Activated B cell treated with CpG ODN at 0.5 μM for 24 hours (primary cell): ENCODE results near the gene LRRC17. TPM values are rescaled to one million over a fixed set of nuclear protein-coding genes. Genes with fewer than 3 reads are reported as not detected.
"Not testable (repeated sequence)": the region's sequence is repeated elsewhere in the genome, so short reads cannot be mapped to it uniquely, and the experiment has no call there.

Source experiments
- ATAC-seq: fragments of 200-7000 bp; cut with Tn5 transposase; one replicate; pipeline ENCODE4 v1.10.0; 2021; ENCODE audit warnings: low read depth, mild to moderate bottlenecking, moderate library complexity
- CTCF ChIA-PET: fragments of 350-600 bp; sonication (Branson Sonifier 250); formaldehyde crosslinking; loops from one replicate; lab custom pipeline; 2021; ENCODE audit warnings: antibody characterized with exemption; lab: Charles Lee
- POLR2A ChIA-PET: fragments of 350-600 bp; sonication (Branson Sonifier 250); formaldehyde crosslinking; loops from one replicate; lab custom pipeline; 2021; ENCODE audit warnings: antibody characterized with exemption; lab: Charles Lee
- DNase-seq: peaks from one replicate; pipeline ENCODE4 v3.0.0; 2022
- H3K27ac Mint-ChIP-seq: one replicate; pipeline ENCODE4 v1.8.0; 2020; ENCODE audit warnings: mixed read lengths
- H3K27me3 Mint-ChIP-seq: one replicate; pipeline ENCODE4 v1.8.0; 2021; ENCODE audit warnings: mixed read lengths
- H3K36me3 Mint-ChIP-seq: one replicate; pipeline ENCODE4 v1.8.0; 2021; ENCODE audit warnings: low read depth, mixed read lengths
- H3K4me1 Mint-ChIP-seq: one replicate; pipeline ENCODE4 v1.8.0; 2021; ENCODE audit warnings: mixed read lengths
- H3K4me3 Mint-ChIP-seq: one replicate; pipeline ENCODE4 v1.8.0; 2020; ENCODE audit warnings: mild to moderate bottlenecking, mixed read lengths
- H3K9me3 Mint-ChIP-seq: one replicate; pipeline ENCODE4 v1.8.0; 2020; ENCODE audit warnings: mixed read lengths
- intact Hi-C: fragments of 100-400 bp; cut with micrococcal nuclease; formaldehyde crosslinking; loops from one replicate; pipeline ENCODE4 v1.15.1; 2024
- total RNA-seq: library from RNA; stranded (reverse); gene quantifications from 2 replicates; pipeline ENCODE4 v1.2.3, GENCODE V29; 2022
- TF ChIP-seq, protein P1 (sequence below): fragments of 200-600 bp; IDR thresholded peaks from one replicate; pipeline ENCODE4 v1.8.0; 2022; ENCODE audit warnings: antibody characterized with exemption, mild to moderate bottlenecking

LRRC17 gene
- total RNA-seq, 1 donor from 2014 or later: 0.16 TPM

DNA sequence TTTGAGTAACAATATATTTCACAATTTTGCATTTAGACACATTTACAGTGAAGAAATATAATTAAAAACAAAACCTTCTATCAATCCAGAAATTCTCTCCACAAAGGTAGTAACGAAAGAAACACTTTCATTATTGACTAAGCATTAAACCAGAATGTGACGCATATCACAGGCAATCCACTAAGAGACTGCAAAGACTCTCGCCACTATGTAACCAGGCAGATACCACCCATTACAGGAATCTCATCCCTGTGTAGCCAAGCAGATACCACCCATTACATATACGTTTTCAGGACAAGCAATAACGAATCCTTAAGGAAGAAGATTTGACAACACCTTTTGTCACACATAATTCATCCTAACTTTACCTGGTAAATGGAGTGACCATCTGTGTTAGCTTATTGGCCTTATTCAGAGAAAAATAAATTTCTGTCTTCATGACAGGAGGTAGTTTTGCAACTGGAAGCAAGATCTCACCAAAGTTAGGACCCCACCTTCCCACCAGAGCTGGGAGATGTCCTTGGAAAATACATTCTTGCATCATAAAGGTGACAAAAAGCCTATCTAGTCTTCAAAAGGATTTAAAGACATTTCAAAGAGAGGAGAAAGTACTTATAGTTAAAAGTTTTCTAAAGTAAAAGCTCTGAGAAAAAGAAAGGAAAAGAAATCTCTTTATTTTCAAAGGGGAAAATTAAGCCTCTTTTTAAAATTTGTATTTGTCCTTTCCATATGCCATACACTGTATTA is 30.8 kb downstream of the LRRC17 start:
- Mint-ChIP-seq H3K4me1 (no peaks in the 10 kb centered on the region), H3K9me3 (no peaks in the 10 kb centered on the region), H3K4me3 (no peak overlapping the region), H3K36me3 (no peaks in the 10 kb centered on the region), H3K27me3 (peaks cover 3% of the 10 kb centered on the region), H3K27ac (no peak overlapping the region)
- ChIA-PET CTCF (no interaction called here), POLR2A (no interaction called here)
- TF ChIP-seq, protein P1, sequence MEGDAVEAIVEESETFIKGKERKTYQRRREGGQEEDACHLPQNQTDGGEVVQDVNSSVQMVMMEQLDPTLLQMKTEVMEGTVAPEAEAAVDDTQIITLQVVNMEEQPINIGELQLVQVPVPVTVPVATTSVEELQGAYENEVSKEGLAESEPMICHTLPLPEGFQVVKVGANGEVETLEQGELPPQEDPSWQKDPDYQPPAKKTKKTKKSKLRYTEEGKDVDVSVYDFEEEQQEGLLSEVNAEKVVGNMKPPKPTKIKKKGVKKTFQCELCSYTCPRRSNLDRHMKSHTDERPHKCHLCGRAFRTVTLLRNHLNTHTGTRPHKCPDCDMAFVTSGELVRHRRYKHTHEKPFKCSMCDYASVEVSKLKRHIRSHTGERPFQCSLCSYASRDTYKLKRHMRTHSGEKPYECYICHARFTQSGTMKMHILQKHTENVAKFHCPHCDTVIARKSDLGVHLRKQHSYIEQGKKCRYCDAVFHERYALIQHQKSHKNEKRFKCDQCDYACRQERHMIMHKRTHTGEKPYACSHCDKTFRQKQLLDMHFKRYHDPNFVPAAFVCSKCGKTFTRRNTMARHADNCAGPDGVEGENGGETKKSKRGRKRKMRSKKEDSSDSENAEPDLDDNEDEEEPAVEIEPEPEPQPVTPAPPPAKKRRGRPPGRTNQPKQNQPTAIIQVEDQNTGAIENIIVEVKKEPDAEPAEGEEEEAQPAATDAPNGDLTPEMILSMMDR: no peak
- no peak for DNase-seq
- intact Hi-C loops: no loop called here
- no peak for ATAC-seq

DNA sequence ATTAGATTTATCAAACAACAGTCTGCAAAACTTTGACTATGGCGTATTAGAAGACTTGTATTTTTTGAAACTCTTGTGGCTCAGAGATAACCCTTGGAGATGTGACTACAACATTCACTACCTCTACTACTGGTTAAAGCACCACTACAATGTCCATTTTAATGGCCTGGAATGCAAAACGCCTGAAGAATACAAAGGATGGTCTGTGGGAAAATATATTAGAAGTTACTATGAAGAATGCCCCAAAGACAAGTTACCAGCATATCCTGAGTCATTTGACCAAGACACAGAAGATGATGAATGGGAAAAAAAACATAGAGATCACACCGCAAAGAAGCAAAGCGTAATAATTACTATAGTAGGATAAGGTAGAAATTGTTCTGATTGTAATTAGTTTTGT is 31.4 kb downstream of the LRRC17 start:
- no peak for ATAC-seq
- intact Hi-C loops: no loop called here
- TF ChIP-seq, protein P1: no peak
- peaks cover 3% of the 10 kb centered on the region for H3K27me3 Mint-ChIP-seq
- H3K4me3 Mint-ChIP-seq: no peak overlapping the region
- ChIA-PET CTCF (no interaction called here), POLR2A (no interaction called here)
- H3K36me3 Mint-ChIP-seq: no peaks in the 10 kb centered on the region
- no peak overlapping the region for H3K27ac Mint-ChIP-seq
- H3K4me1 Mint-ChIP-seq: no peaks in the 10 kb centered on the region
- no peak for DNase-seq
- H3K9me3 Mint-ChIP-seq: no peaks in the 10 kb centered on the region

DNA sequence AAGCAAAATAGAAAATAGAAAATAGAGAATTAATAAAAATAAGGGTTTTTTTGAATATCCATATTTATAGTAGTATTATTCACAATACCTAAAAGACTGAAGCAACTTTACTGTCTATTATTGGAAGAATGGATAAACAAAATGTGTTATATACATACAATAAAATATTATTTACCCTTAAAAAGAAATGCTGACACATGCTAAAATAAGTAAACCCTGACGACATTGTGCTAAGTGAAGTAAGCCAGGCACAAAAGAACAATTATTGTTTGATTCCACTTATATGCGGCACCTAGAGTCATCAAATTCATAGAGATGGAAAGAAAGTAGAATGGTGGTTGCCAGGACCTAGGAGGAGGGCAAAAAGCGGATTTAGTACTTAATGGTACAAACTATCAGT is 39.0 kb downstream of the LRRC17 start:
- no peaks in the 10 kb centered on the region for H3K36me3 Mint-ChIP-seq
- POLR2A ChIA-PET: no interaction called here
- no peak overlapping the region for H3K27ac Mint-ChIP-seq
- H3K4me1 Mint-ChIP-seq: no peaks in the 10 kb centered on the region
- CTCF ChIA-PET: no interaction called here
- H3K27me3 Mint-ChIP-seq: peaks cover 2% of the 10 kb centered on the region
- intact Hi-C loops: no loop called here
- TF ChIP-seq, protein P1: no peak
- DNase-seq: no peak
- peaks cover 8% of the 10 kb centered on the region for H3K9me3 Mint-ChIP-seq
- H3K4me3 Mint-ChIP-seq: no peak overlapping the region
- ATAC-seq: no peak

DNA sequence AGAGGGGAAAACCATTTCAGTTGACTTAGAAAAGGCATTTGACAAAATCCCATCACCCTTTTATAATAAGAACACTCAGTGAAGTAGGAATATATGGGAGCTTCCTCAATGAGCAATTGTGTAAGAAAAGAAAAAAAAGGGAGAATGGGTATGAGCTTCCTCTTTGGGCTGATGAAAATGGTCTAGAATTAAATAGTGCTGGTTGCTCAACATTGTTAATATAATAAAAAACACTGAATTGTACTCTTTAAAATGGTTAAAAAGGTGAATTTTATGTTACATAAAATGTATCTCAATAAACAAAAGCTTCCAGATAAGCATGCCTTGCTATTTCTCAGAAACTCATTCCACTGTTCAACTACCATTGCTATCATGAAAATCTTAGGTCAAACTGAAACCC is 40.6 kb downstream of the LRRC17 start:
- peaks cover 2% of the 10 kb centered on the region for H3K27me3 Mint-ChIP-seq
- CTCF ChIA-PET: no interaction called here

DNA sequence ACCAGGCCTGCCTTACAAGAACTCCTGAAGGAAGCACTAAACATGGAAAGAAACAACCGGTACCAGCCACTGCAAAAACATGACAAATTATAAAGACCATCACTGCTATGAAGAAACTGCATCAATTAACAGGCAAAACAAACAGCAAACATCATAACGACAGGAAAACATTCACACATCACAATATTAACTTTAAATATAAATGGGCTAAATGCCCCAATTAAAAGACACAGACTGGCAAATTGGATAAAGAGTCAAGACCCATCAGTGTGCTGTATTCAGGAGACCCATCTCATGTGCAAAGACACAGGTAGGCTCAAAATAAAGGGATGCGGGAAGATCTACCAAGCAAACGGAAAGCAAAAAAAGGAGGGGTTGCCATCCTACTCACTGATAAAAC is 41.6 kb downstream of the LRRC17 start:
- CTCF ChIA-PET, H3K9me3 Mint-ChIP-seq, ATAC-seq, DNase-seq, H3K27ac Mint-ChIP-seq, H3K4me3 Mint-ChIP-seq, intact Hi-C loops, H3K36me3 Mint-ChIP-seq, POLR2A ChIA-PET, H3K27me3 Mint-ChIP-seq, H3K4me1 Mint-ChIP-seq: not testable (repeated sequence)

More for the DNA sequence above, 40.6 kb downstream of the LRRC17 start:
- Mint-ChIP-seq H3K36me3 (no peaks in the 10 kb centered on the region), H3K4me3 (no peak overlapping the region), H3K4me1 (no peaks in the 10 kb centered on the region), H3K9me3 (peaks cover 8% of the 10 kb centered on the region), H3K27ac (no peak overlapping the region)
- TF ChIP-seq, protein P1: no peak
- no peak for ATAC-seq
- POLR2A ChIA-PET: no interaction called here
- DNase-seq: no peak
- intact Hi-C loops: no loop called here

DNA sequence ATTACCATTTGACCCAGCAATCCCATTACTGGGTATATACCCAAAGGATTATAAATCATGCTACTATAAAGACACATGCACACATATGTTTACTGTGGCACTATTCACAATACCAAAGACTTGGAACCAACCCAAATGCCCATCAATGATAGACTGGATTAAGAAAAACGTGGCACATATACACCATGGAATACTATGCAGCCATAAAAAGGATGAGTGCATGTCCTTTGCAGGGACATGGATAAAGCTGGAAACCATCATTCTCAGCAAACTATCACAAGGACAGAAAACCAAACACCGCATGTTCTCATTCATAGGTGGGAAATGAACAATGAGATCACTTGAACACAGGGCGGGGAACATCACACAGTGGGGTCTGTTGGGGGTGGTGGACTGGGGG is 45.2 kb downstream of the LRRC17 start:
- ATAC-seq, POLR2A ChIA-PET, H3K27ac Mint-ChIP-seq, H3K4me1 Mint-ChIP-seq, intact Hi-C loops, H3K4me3 Mint-ChIP-seq, H3K27me3 Mint-ChIP-seq, H3K36me3 Mint-ChIP-seq, DNase-seq, H3K9me3 Mint-ChIP-seq, CTCF ChIA-PET: not testable (repeated sequence)

DNA sequence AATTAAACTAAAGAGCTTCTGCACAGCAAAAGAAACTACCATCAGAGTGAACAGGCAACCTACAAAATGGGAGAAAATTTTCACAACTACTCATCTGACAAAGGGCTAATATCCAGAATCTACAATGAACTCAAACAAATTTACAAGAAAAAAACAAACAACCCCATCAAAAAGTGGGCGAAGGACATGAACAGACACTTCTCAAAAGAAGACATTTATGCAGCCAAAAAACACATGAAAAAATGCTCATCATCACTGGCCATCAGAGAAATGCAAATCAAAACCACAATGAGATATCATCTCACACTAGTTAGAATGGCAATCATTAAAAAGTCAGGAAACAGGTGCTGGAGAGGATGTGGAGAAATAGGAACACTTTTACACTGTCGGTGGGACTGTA is 49.2 kb downstream of the LRRC17 start:
- CTCF ChIA-PET, intact Hi-C loops, H3K36me3 Mint-ChIP-seq, H3K9me3 Mint-ChIP-seq, POLR2A ChIA-PET, DNase-seq, H3K4me3 Mint-ChIP-seq, H3K4me1 Mint-ChIP-seq, H3K27ac Mint-ChIP-seq, H3K27me3 Mint-ChIP-seq, ATAC-seq: not testable (repeated sequence)
